Measurements from ENCODE around the gene OSBPL2. TPM values are rescaled to one million over a fixed set of nuclear protein-coding genes. Genes with fewer than 3 reads are reported as not detected.

Gene OSBPL2
- total and polyA plus RNA-seq, 4 donors, result 9.9 to 19.7 (median 12.3) TPM

DNA sequence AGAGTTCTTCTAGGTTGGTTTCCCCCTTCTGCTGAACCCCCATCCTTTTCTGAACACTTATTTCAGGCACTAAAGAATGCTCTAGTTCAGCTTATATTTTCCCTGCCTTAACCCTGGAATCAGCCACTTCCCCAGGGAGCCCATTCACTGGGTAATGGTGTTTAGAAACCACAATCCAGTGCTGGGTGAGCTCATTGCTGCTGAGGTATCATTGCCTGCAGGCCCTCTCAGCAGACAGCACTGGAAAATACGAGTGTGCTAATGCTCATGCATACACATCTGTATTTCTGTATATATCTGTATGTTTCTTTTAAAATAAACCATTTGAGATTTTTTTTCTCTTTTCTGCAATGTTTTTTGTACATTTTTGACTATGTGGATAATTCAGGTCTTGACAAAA lies 27.0 kb downstream of the OSBPL2 start:
- Histone ChIP-seq H3K4me1 (ENCODE audit: control insufficient read depth in 4 of 4, insufficient read depth in 4 of 4, low read length in 3 of 4) (peaks cover 0 to 6% (median 0%) of the 10 kb centered on the region in 4 donors), H3K27ac (ENCODE audit: low read depth in 1 of 2, low read length in 2 of 2) (no peak overlapping the region), H3K9ac (ENCODE audit: low read depth in 1 of 2, low read length in 2 of 2) (no peak overlapping the region), H3K36me3 (ENCODE audit: control insufficient read depth in 4 of 4, insufficient read depth in 3 of 4, low read depth in 1 of 4, low read length in 3 of 4) (peaks cover 0 to 41% (median 21%) of the 10 kb centered on the region in 4 donors), H3K4me3 (ENCODE audit: low read depth in 1 of 3, low read length in 3 of 3) (no peak overlapping the region), H3K27me3 (ENCODE audit: control insufficient read depth in 4 of 4, insufficient read depth in 4 of 4, low read length in 3 of 4) (no peaks in the 10 kb centered on the region), H3K9me3 (ENCODE audit: control insufficient read depth in 4 of 4, low read length in 3 of 4) (no peaks in the 10 kb centered on the region)
- TF ChIP-seq RXRA (IDR thresholded peaks at IDR 0.05) (no peak), HNF4A (conservative IDR thresholded peaks at IDR 0.05) (no peak), NR2F2 (IDR thresholded peaks at IDR 0.05) (no peak), TAF1 (conservative IDR thresholded peaks at IDR 0.05) (no peak), FOXA2 (IDR thresholded peaks at IDR 0.05) (no peak), JUND (IDR thresholded peaks at IDR 0.05) (no peak), HNF4G (IDR thresholded peaks at IDR 0.05) (no peak), RAD21 (IDR thresholded peaks at IDR 0.05) (no peak)
- TF ChIP-seq, protein P1, sequence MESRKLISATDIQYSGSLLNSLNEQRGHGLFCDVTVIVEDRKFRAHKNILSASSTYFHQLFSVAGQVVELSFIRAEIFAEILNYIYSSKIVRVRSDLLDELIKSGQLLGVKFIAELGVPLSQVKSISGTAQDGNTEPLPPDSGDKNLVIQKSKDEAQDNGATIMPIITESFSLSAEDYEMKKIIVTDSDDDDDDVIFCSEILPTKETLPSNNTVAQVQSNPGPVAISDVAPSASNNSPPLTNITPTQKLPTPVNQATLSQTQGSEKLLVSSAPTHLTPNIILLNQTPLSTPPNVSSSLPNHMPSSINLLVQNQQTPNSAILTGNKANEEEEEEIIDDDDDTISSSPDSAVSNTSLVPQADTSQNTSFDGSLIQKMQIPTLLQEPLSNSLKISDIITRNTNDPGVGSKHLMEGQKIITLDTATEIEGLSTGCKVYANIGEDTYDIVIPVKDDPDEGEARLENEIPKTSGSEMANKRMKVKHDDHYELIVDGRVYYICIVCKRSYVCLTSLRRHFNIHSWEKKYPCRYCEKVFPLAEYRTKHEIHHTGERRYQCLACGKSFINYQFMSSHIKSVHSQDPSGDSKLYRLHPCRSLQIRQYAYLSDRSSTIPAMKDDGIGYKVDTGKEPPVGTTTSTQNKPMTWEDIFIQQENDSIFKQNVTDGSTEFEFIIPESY (IDR thresholded peaks at IDR 0.05), result no peak
- TF ChIP-seq, protein P2, sequence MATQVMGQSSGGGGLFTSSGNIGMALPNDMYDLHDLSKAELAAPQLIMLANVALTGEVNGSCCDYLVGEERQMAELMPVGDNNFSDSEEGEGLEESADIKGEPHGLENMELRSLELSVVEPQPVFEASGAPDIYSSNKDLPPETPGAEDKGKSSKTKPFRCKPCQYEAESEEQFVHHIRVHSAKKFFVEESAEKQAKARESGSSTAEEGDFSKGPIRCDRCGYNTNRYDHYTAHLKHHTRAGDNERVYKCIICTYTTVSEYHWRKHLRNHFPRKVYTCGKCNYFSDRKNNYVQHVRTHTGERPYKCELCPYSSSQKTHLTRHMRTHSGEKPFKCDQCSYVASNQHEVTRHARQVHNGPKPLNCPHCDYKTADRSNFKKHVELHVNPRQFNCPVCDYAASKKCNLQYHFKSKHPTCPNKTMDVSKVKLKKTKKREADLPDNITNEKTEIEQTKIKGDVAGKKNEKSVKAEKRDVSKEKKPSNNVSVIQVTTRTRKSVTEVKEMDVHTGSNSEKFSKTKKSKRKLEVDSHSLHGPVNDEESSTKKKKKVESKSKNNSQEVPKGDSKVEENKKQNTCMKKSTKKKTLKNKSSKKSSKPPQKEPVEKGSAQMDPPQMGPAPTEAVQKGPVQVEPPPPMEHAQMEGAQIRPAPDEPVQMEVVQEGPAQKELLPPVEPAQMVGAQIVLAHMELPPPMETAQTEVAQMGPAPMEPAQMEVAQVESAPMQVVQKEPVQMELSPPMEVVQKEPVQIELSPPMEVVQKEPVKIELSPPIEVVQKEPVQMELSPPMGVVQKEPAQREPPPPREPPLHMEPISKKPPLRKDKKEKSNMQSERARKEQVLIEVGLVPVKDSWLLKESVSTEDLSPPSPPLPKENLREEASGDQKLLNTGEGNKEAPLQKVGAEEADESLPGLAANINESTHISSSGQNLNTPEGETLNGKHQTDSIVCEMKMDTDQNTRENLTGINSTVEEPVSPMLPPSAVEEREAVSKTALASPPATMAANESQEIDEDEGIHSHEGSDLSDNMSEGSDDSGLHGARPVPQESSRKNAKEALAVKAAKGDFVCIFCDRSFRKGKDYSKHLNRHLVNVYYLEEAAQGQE (IDR thresholded peaks at IDR 0.05), result no peak
- TF ChIP-seq, protein P3, sequence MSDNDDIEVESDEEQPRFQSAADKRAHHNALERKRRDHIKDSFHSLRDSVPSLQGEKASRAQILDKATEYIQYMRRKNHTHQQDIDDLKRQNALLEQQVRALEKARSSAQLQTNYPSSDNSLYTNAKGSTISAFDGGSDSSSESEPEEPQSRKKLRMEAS (IDR thresholded peaks at IDR 0.05), result no peak
- TF ChIP-seq, protein P4, sequence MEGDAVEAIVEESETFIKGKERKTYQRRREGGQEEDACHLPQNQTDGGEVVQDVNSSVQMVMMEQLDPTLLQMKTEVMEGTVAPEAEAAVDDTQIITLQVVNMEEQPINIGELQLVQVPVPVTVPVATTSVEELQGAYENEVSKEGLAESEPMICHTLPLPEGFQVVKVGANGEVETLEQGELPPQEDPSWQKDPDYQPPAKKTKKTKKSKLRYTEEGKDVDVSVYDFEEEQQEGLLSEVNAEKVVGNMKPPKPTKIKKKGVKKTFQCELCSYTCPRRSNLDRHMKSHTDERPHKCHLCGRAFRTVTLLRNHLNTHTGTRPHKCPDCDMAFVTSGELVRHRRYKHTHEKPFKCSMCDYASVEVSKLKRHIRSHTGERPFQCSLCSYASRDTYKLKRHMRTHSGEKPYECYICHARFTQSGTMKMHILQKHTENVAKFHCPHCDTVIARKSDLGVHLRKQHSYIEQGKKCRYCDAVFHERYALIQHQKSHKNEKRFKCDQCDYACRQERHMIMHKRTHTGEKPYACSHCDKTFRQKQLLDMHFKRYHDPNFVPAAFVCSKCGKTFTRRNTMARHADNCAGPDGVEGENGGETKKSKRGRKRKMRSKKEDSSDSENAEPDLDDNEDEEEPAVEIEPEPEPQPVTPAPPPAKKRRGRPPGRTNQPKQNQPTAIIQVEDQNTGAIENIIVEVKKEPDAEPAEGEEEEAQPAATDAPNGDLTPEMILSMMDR (IDR thresholded peaks at IDR 0.05; ENCODE audit: low read depth, low read length, missing input control), result no peak
- no peak for DNase-seq (ENCODE audit: low spot score)
- WGBS, result 97% methylated on average over 1 of the region's 1 CpG

DNA sequence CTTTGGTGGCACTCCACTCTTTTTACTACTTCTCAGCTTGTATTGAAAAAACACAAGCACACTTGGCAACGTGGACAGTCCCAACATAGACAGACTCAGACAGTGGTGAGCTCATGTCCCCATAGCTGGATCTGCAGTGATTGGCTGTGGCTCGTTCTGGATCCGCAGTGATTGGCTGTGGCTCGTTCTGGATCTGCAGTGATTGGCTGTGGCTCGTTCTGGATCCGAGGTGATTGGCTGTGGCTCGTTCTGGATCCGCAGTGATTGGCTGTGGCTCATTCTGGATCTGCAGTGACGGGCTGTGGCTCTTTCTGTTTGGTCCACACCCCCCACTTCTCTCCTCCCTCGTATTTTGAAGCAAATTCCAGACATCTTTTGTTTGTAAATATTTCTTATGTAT lies 28.0 kb downstream of the OSBPL2 start:
- H3K27ac ChIP-seq (ENCODE audit: low read depth in 1 of 2, low read length in 2 of 2), result no peak overlapping the region
- H3K4me1 ChIP-seq (ENCODE audit: control insufficient read depth in 4 of 4, insufficient read depth in 4 of 4, low read length in 3 of 4), result peaks cover 0 to 6% (median 0%) of the 10 kb centered on the region in 4 donors
- no peaks in the 10 kb centered on the region for H3K27me3 ChIP-seq (ENCODE audit: control insufficient read depth in 4 of 4, insufficient read depth in 4 of 4, low read length in 3 of 4)
- H3K4me3 ChIP-seq (ENCODE audit: low read depth in 1 of 3, low read length in 3 of 3), result no peak overlapping the region
- no peaks in the 10 kb centered on the region for H3K9me3 ChIP-seq (ENCODE audit: control insufficient read depth in 4 of 4, low read length in 3 of 4)
- H3K36me3 ChIP-seq (ENCODE audit: control insufficient read depth in 4 of 4, insufficient read depth in 3 of 4, low read depth in 1 of 4, low read length in 3 of 4), result peaks cover 0 to 35% (median 17%) of the 10 kb centered on the region in 4 donors
- 95% methylated on average over 10 of the region's 10 CpGs for WGBS
- DNase-seq (ENCODE audit: low spot score), result no peak
- H3K9ac ChIP-seq (ENCODE audit: low read depth in 1 of 2, low read length in 2 of 2), result no peak overlapping the region
- TF ChIP-seq FOXA1 (IDR thresholded peaks at IDR 0.05) (no peak), RXRA (IDR thresholded peaks at IDR 0.05) (no peak), HNF4A (conservative IDR thresholded peaks at IDR 0.05) (no peak), EGR1 (IDR thresholded peaks at IDR 0.05; ENCODE audit: low read depth in 2 of 2) (no peak), JUND (IDR thresholded peaks at IDR 0.05) (no peak), SP1 (IDR thresholded peaks at IDR 0.05) (no peak), GABPA (IDR thresholded peaks at IDR 0.05 in 1 of 2, conservative IDR thresholded peaks at IDR 0.05 in 1 of 2) (no peak)
- TF ChIP-seq, protein P3 (IDR thresholded peaks at IDR 0.05), result no peak
- TF ChIP-seq, protein P2 (IDR thresholded peaks at IDR 0.05), result no peak

Data from liver (tissue), 9 donors.